ENCODE data around the gene PICK1. TPM values are rescaled to one million over a fixed set of nuclear protein-coding genes. Genes with fewer than 3 reads are reported as not detected.

PICK1 gene
- total and polyA plus RNA-seq, 2 of the 4 experiments (the other 2 are of a cell fraction): 16.5 to 21.0 TPM

GRCh38 chr22:38103641-38104040 lies 46.4 kb downstream of the PICK1 start (continued):
- TF ChIP-seq MAZ (IDR thresholded peaks at IDR 0.05; ENCODE audit: borderline replicate concordance, low read depth, low read length) (no peak), CEBPB (IDR thresholded peaks at IDR 0.05; ENCODE audit: low read depth, low read length) (no peak), RFX5 (IDR thresholded peaks at IDR 0.05; ENCODE audit: low read depth, low read length) (no peak), MXI1 (IDR thresholded peaks at IDR 0.05; ENCODE audit: borderline replicate concordance, low read depth, low read length) (no peak)

- Histone ChIP-seq H4K91ac (ENCODE audit: insufficient read depth, low read depth, low read length) (no peak overlapping the region), H3K4me1 (ENCODE audit: control insufficient read depth, insufficient read depth, low read length) (no peaks in the 10 kb centered on the region), H3K79me1 (ENCODE audit: low read depth in 1 of 2, low read length in 2 of 2) (no peaks in the 10 kb centered on the region), H2AK9ac (replicated peaks; ENCODE audit: low read depth, low read length, poor library complexity) (no peak overlapping the region), H3K9me3 (ENCODE audit: control insufficient read depth, insufficient read depth, low read length) (no peaks in the 10 kb centered on the region), H3K9me1 (ENCODE audit: insufficient read depth, low read length) (no peaks in the 10 kb centered on the region), H4K5ac (ENCODE audit: low read depth, low read length) (no peak overlapping the region), H2AFZ (replicated peaks; ENCODE audit: low read length, poor library complexity) (no peak overlapping the region), H4K20me1 (ENCODE audit: insufficient read depth, low read length) (no peaks in the 10 kb centered on the region), H2BK20ac (ENCODE audit: low read depth, low read length) (no peak overlapping the region), H2AK5ac (ENCODE audit: low read depth, low read length) (no peak overlapping the region), H3K36me3 (ENCODE audit: control insufficient read depth, insufficient read depth, low read length) (no peaks in the 10 kb centered on the region), H3K56ac (ENCODE audit: extremely low read depth, insufficient read depth, low read length) (no peak overlapping the region), H3K18ac (ENCODE audit: low read depth, low read length) (no peak overlapping the region), H3K27ac (ENCODE audit: insufficient read depth, low read length) (no peak overlapping the region), H2BK5ac (ENCODE audit: low read depth, low read length, poor library complexity, severe bottlenecking) (no peak overlapping the region), H3K4ac (ENCODE audit: low read depth, low read length) (no peak overlapping the region), H3K9ac (ENCODE audit: low read depth, low read length) (no peak overlapping the region), H3K23ac (ENCODE audit: low read depth, low read length) (no peak overlapping the region), H3K4me2 (ENCODE audit: low read depth, low read length) (no peak overlapping the region), H3K4me3 (ENCODE audit: insufficient read depth, low read depth, low read length) (no peak overlapping the region), H2BK15ac (ENCODE audit: low read depth, low read length) (no peak overlapping the region), H3K27me3 (ENCODE audit: control insufficient read depth, insufficient read depth, low read length) (no peaks in the 10 kb centered on the region), H3K14ac (replicated peaks; ENCODE audit: low read depth, low read length) (no peak overlapping the region), H2BK120ac (ENCODE audit: low read depth, low read length) (no peak overlapping the region), H4K8ac (ENCODE audit: low read depth in 2 of 2, low read length in 2 of 2) (no peak overlapping the region)
- BruUV-seq (replicated peaks): no TSS peak
- in situ Hi-C loops (cut with MboI; ENCODE audit: low sequenced_read_pairs): no loop called here
- ChIA-PET CTCF (interaction anchor here (0.5 to 1.0 kb wide), 3 partner anchors 32 to 309 kb away, joined by 3 to 5 read pairs (median 3); no protein-coding TSS in a partner anchor), POLR2A (ENCODE audit: unreplicated experiment) (no interaction called here)
- 60% methylated on average over 1 of the region's 6 CpGs; no CpG with 5 or more reads in 1 of the 2 experiments for WGBS, 2 experiments (ENCODE audit: extremely low coverage in 2 of 2, insufficient read length in 1 of 2)
- ATAC-seq (ENCODE audit: low read depth): no peak
- DNase-seq: peak; percentile 11
- dilution Hi-C loops (cut with HindIII; ENCODE audit: low sequenced_read_pairs, unreplicated experiment): no loop called here
- TF ChIP-seq CEBPB (IDR thresholded peaks at IDR 0.05; ENCODE audit: low read depth, low read length) (no peak), SMC3 (IDR thresholded peaks at IDR 0.05; ENCODE audit: low read depth, low read length) (peak; percentile 24; the same call in 1 of the 2 replicates), RAD21 (IDR thresholded peaks at IDR 0.05; ENCODE audit: low read length) (peak; percentile 22; the same call in 1 of the 2 replicates), CTCF (conservative IDR thresholded peaks at IDR 0.05; ENCODE audit: low read depth, low read length) (peak; percentile 29), CHD1 (IDR thresholded peaks at IDR 0.05; ENCODE audit: low read depth, low read length) (no peak)
- intact Hi-C loops (cut with micrococcal nuclease): no loop called here
Measured at GRCh38 chr22:38104084-38104483, 46.9 kb downstream of the PICK1 start.

Data from IMR-90 (cell line).